MG63 (cell line): ENCODE data around the gene ST8SIA6. TPM values are rescaled to one million over a fixed set of nuclear protein-coding genes. Genes with fewer than 3 reads are reported as not detected.
"Not testable (repeated sequence)": the region's sequence is repeated elsewhere in the genome, so short reads cannot be mapped to it uniquely, and the experiment has no call there.

Experiments used
- DNase-seq: peaks from one replicate; pipeline ENCODE4 v3.0.0-alpha.2; 2020
- H3K27me3 ChIP-seq: fragments of 250-450 bp; sonication (Bioruptor Pico); 2 replicates; pipeline ENCODE4 v1.5.1; 2020; ENCODE audit warnings: mild to moderate bottlenecking, moderate library complexity
- H3K36me3 ChIP-seq: fragments of 250-450 bp; sonication (Bioruptor Pico); 2 replicates; pipeline ENCODE4 v1.5.1; 2020; ENCODE audit warnings: mild to moderate bottlenecking, moderate library complexity
- H3K4me3 ChIP-seq: fragments of 250-450 bp; sonication (Bioruptor Pico); 2 replicates; pipeline ENCODE4 v1.5.1; 2020; ENCODE audit warnings: mild to moderate bottlenecking, moderate library complexity
- H3K9me3 ChIP-seq: fragments of 250-450 bp; sonication (Bioruptor Pico); 2 replicates; pipeline ENCODE4 v1.5.1; 2020; ENCODE audit warnings: mild to moderate bottlenecking, moderate library complexity
- total RNA-seq: library from RNA; depleted of rRNA; stranded (reverse); fragments of >200 nt; shearing (Covaris generic); gene quantifications from 2 replicates; pipeline ENCODE4 v1.2.3, GENCODE V29; 2014; ENCODE audit warnings: low replicate concordance; rRNA removed

ST8SIA6 gene, protein sequence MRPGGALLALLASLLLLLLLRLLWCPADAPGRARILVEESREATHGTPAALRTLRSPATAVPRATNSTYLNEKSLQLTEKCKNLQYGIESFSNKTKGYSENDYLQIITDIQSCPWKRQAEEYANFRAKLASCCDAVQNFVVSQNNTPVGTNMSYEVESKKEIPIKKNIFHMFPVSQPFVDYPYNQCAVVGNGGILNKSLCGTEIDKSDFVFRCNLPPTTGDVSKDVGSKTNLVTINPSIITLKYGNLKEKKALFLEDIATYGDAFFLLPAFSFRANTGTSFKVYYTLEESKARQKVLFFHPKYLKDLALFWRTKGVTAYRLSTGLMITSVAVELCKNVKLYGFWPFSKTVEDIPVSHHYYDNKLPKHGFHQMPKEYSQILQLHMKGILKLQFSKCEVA
- total RNA-seq = not detected in 2 replicates

DNA sequence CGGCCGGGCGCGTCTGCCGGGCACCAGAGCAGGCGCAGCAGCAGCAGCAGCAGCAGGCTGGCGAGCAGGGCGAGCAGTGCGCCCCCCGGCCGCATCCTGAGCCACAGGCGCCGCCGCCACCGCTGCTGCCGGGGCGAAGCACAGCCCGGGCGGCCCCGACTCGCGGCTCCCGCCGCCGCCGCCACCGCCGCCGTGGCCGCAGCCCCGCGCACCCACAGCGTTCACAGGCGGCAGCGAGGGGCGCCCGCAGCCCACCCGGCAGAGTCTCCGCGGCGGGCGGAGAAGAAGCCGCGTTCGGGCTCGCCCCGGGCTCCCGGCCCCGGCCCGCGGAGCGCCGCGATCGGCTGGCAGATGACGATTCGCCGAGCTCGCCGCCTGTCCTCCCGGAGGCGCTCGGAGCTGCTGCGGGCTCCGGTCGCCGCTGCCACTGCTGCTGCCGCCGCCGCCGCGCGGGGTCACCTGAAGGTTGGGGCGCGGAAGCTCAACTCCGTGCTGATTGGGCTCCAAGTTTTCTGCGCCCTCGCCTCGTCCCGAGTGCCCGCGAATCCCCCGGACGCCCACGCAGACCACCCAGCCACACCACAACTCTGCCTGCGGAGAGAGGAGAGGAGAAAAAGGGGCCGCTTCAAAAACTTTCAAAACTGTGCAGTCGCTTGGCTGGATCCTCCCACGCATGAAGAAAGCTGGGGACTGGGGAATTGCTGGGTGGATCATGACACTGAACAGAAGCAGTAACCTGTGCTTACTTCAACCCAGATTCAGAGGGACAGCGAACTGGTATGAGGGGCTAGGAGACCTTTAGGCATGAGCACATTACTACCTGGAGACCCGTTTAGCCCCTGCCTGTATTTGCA is at the start of gene ST8SIA6:
ST8SIA6 (minus strand) TSS at position 435 of the 854 bp plus-strand sequence; CDS start at position 95, 340 bp downstream.
- peak; percentile 44 for DNase-seq
- H3K4me3 ChIP-seq = peak within 1 kb of the TSS; percentile 35
- H3K27me3 ChIP-seq = peaks cover 16% of the 10 kb centered on the region
- no peaks in the 10 kb centered on the region for H3K36me3 ChIP-seq
- peaks cover 9% of the 10 kb centered on the region for H3K9me3 ChIP-seq

DNA sequence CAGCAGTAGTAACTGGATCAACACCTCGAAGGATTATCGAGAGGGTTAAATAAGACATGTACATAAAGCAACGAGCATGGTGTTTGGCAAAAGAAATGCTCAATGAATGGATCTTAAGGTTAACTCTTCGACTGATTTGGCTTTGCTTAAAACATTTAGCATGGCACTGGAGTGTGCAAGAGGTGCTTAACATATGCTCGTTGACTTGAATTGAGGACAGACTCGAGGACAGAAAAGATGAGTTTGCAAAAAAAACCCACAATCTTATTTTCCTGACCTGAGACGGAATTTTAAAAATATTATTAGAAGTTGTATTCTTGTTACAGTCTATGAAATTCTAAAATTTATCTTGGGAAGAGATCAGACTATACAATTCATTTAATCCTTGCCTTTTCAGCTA is 49.4 kb upstream of the ST8SIA6 start:
- Histone ChIP-seq H3K9me3 (no peaks in the 10 kb centered on the region), H3K36me3 (no peaks in the 10 kb centered on the region), H3K27me3 (no peaks in the 10 kb centered on the region), H3K4me3 (no peak overlapping the region)
- no peak for DNase-seq

DNA sequence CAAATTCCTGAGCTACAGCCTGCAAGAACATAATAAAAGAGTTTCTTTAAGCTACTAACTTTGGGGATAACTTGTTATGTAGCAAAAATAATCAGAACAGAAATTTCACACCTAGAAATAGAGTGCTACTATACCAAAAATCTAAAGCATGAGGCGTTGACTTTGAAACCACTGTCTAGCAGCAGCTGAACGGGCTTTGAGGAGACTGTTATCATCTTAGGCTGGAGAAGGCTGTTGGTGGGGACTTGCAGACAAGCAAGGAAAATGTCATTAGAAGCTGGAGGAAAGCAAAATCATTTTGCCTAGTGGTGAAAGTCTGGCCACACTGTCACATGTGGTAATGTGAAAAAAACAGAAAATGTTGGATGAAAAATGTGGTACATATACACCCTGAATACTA is 48.4 kb upstream of the ST8SIA6 start:
- H3K36me3 ChIP-seq = no peaks in the 10 kb centered on the region
- no peaks in the 10 kb centered on the region for H3K9me3 ChIP-seq
- H3K27me3 ChIP-seq = no peaks in the 10 kb centered on the region
- no peak for DNase-seq
- H3K4me3 ChIP-seq = no peak overlapping the region

DNA sequence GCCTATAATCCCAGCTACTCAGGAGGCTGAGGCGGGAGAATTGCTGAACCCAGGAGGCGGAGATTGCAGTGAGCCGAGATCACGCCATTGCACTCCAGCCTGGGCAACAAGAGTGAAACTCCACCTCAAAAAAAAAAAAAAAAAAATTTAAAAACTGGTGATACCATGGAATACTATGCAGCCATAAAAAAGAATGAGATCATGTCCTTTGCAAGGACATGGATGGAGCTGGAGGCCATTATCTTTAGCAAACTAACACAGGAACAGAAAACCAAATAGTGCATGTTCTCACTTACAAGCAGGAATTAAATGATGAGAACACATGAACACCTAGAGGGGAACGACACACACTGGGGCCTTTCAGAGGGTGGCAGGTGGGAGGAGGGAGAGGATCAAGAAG is 44.6 kb upstream of the ST8SIA6 start:
- not testable (repeated sequence) for DNase-seq, H3K27me3 ChIP-seq, H3K9me3 ChIP-seq

DNA sequence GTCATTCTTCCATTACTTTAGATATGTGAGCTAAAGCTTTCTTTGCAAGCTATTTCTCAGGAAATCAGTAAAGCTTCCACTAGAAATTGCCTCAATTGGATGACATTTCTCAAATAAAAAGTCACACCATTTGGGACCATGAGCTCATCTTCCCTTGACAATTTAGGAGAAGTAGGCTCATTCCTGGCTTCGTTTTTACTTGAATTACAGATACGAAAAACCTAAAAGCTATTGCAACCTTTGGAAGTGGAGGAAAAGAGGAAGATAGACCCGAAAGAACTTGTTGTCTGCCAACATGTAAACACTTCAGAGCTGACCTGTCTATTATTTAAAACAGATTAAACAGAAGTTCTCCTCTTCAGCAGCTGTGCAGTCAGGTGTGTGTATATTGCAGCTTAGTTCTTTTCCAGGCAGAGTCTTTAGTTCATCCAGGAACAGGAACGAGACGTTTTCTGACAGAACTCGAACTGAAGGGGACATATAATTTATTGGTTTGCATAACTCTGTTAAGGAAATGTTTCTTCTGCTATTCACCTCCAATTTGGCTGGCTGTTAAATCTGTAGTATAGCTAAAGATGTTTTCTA is 43.1 kb upstream of the ST8SIA6 start:
- H3K27me3 ChIP-seq = no peaks in the 10 kb centered on the region

More for the DNA sequence above, 44.6 kb upstream of the ST8SIA6 start:
- H3K36me3 ChIP-seq, H3K4me3 ChIP-seq: not testable (repeated sequence)

DNA sequence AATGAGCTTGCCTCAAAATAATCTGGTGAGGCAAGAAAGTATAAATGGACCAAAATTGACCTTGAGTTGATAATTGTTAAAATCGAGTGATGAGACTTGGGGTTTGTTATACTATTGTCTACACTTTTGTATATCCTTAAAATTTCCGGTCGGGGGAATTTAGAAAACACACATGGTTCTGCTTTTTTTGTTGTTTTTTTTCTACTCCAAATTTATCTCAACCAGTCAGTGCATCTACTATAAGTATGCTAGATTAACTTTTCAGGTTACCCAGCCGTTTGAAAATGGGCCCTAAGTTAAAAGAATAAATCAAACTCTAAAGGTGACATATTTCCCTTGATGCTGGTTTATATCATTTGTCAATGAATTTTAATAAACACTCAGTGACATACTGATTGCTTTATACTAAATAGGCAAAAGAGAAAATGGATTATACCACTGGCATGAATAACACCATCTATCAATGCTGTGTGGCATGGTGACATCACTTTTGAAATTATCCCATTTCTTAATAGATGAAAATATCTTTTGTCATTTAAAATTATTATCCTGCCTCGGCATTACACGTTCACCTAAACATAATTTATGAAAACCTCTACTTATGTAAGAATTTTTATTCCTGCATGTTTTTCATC is 40.3 kb upstream of the ST8SIA6 start:
- H3K9me3 ChIP-seq = no peaks in the 10 kb centered on the region
- no peak overlapping the region for H3K4me3 ChIP-seq
- DNase-seq = no peak
- H3K27me3 ChIP-seq = no peaks in the 10 kb centered on the region
- no peaks in the 10 kb centered on the region for H3K36me3 ChIP-seq

More for the DNA sequence above, 43.1 kb upstream of the ST8SIA6 start:
- H3K36me3 ChIP-seq = no peaks in the 10 kb centered on the region
- DNase-seq = no peak
- no peaks in the 10 kb centered on the region for H3K9me3 ChIP-seq
- H3K4me3 ChIP-seq = no peak overlapping the region

DNA sequence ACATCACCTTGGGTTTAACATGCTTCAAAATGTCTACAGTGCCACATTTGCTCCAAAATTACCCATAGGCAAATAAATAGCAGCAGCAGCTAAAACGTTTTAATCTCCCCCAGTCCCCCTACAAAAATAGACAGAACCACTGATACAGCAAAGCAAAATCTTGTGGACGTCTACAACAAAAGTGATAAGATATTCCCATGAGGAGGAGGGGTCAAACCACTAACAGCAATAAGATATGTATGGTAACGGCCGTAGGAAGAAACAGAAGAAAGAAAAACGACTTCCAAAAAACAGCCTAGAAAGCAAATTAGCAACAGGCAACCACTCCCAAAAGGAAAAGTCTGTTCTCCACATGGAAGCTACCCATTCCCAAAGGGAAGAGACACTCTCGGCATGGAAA is 34.5 kb upstream of the ST8SIA6 start:
- DNase-seq = no peak
- Histone ChIP-seq H3K36me3 (no peaks in the 10 kb centered on the region), H3K9me3 (no peaks in the 10 kb centered on the region)

DNA sequence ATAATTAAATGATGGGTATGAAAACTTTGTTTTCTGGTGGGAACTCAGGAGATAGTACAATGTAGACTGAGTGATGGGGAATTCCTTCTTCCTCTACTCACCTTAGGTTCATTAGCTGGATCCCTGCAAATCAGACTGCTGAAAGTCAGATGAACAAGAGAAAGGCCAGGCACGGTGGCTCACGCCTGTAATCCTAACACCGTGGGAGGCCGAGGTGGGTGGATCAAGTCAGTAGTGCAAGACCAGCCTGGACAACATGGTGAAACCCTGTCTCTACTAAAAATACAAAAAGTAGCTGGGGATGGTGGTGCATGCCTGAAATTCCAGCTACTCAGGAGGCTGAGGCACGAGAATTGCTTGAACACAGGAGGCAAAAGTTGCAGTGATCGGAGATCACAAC is 28.7 kb upstream of the ST8SIA6 start:
- DNase-seq = no peak
- Histone ChIP-seq H3K36me3 (no peaks in the 10 kb centered on the region), H3K4me3 (no peak overlapping the region)

More for the DNA sequence above, 34.5 kb upstream of the ST8SIA6 start:
- H3K27me3 ChIP-seq = no peaks in the 10 kb centered on the region
- H3K4me3 ChIP-seq = no peak overlapping the region

DNA sequence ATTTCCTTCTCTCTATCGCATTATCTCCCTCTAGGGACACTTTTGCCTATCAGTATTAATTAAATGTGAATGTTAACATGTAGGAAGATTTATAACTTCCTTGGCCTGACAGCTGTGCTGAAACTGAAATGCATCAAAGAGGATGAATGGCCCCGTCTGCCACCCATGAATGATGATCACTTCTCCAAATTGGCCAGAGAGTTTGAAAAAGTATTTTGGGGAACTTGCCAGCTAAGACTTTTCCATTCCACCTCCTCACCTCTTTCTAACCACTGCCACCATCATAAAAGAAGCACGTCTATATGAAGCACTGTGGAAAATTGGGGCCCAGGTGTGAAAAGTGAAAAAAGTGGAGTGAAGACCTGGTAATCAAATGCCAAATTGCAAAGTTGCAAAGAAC is 25.4 kb upstream of the ST8SIA6 start:
- Histone ChIP-seq H3K9me3 (no peaks in the 10 kb centered on the region), H3K27me3 (no peaks in the 10 kb centered on the region), H3K36me3 (no peaks in the 10 kb centered on the region), H3K4me3 (no peak overlapping the region)
- DNase-seq = no peak

More for the DNA sequence above, 28.7 kb upstream of the ST8SIA6 start:
- no peaks in the 10 kb centered on the region for H3K9me3 ChIP-seq
- H3K27me3 ChIP-seq = no peaks in the 10 kb centered on the region

DNA sequence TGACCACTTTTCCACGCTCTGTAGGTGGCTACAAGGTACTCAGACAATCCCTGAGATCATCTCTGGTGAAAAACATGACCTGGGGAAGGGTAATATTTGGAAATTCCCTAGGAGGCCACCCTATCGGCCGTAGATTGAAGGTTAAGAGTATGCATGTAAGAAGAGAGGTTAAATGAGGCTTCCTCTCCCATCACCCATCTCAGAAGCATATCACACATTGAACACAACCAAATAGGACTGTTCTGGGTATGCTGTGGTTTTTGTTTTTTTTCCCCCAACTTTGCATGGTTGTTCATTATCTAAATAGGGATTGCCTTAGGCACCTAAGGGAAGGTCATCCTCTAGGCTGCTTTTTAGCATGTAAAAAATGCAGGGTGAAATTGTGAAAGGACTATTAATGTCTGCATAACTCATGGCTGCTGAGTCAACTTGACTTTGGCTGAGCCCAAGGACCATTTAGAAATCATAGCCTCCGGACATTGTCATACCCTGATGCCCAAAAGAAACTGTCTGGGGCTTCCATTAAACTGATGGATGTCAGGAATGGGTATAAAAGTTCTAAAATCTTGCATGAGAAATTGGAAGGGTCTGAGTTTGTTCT is 24.7 kb upstream of the ST8SIA6 start:
- DNase-seq = no peak
- Histone ChIP-seq H3K36me3 (no peaks in the 10 kb centered on the region), H3K9me3 (no peaks in the 10 kb centered on the region), H3K4me3 (no peak overlapping the region), H3K27me3 (no peaks in the 10 kb centered on the region)

DNA sequence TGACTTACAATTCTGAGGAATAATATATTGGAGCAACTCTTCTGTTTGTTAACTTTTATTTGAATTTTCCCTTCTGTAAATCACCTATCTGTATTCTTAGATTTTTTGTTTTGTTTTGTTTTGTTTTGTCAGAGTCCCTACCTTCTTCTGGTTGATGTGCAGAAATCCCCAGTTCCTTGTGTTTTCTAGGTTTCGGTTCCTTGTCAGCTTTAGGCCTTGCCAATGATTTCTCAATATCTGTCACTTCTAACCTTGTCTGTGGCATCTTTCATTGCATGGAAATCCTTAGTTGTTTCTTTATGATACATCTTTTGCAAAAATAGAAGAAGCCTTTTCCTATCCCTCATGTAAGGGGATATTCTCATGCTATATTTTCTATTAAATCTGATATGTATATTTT is 21.7 kb upstream of the ST8SIA6 start:
- no peaks in the 10 kb centered on the region for H3K27me3 ChIP-seq

DNA sequence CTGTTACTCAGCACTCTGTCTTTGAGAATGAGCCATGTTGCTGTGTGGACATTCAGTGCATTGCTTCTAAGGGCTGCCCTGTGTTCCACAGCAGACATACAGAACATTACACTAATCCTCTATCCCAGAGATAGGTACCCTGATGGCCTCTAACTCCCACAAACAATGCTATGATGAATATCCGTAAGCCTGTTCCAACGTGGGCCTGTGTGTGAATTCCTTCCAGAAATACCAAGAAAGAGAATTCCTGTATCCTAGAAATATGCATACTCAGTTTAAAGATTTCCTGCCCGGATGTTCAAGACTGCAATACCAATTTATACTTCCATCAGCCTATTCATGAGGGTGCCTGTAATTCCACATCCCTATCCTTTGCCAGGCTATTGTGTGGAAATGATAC is 21.3 kb upstream of the ST8SIA6 start:
- H3K4me3 ChIP-seq = no peak overlapping the region
- no peaks in the 10 kb centered on the region for H3K27me3 ChIP-seq
- no peak for DNase-seq
- no peaks in the 10 kb centered on the region for H3K36me3 ChIP-seq
- no peaks in the 10 kb centered on the region for H3K9me3 ChIP-seq

More for the DNA sequence above, 21.7 kb upstream of the ST8SIA6 start:
- no peak for DNase-seq
- no peak overlapping the region for H3K4me3 ChIP-seq
- no peaks in the 10 kb centered on the region for H3K36me3 ChIP-seq
- no peaks in the 10 kb centered on the region for H3K9me3 ChIP-seq

DNA sequence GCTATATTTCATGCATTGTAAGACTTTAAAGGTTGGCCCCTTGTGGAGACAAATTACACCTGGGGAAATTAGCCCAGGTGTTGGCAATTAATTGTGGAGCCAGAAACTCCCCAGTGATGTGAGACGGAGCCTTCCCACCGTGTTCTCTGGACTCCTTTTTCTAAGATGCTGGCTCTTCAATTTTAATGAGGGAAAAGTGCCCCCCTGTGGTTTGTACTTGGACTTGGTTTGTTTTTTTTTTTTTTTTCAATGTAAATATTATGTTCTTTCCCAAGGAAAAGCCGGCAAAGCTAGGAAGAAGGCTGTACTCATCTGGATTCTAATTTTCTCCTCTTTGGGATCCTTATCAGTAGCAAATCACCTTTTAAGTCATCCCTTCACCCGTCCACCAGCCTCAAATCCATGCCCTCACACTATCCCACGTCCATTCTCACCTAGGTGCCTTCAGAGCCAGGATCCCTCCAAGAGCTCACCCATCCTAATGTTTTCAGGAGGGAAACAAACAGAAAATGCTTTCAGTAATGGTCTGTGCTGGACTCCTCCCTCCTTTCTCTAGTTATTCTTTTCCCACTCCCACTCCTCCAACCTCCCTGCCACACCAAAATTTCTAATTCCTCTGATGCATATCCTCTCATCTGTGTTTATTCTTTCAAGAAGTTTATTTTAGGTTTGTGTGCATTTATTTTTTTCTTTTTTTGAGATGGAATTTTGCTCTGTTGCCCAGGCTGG is 20.4 kb upstream of the ST8SIA6 start:
- Histone ChIP-seq H3K9me3 (no peaks in the 10 kb centered on the region), H3K4me3 (no peak overlapping the region), H3K27me3 (no peaks in the 10 kb centered on the region), H3K36me3 (no peaks in the 10 kb centered on the region)
- DNase-seq = no peak

DNA sequence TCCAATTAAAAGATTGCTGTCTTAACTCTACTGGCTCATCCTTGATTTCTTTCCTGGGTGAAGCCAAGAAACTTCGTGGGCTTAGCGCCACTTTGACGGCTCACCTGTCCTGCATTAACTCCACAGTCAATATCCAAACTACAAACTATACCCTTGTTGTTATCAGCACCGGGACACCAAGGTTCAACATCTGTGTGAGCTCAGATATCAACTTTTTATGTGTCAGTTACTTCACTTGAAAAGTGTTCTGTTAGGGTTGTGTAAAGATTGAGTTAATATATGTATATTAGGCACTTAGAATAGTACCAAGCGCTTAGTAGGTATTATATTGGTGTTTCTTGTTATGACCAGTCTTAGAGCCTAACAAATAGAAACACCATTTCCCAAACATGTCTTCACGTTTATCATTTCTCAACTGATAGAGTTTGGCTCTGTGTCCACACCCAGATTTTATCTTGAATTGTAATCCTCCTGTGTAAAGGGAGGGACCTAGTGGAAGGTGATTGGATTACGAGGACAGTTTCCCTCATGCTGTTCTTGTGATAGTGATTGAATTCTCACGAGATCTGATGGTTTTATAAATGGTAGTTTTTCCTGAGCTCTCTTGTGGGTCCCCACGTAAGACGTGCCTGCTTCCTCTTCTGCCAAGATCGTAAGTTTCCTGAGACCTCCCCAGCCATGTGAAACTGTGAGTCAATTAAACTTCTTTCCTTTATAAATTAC is 19.0 kb upstream of the ST8SIA6 start:
- H3K9me3 ChIP-seq = no peaks in the 10 kb centered on the region
- DNase-seq = no peak
- no peak overlapping the region for H3K4me3 ChIP-seq
- H3K27me3 ChIP-seq = no peaks in the 10 kb centered on the region
- no peaks in the 10 kb centered on the region for H3K36me3 ChIP-seq

DNA sequence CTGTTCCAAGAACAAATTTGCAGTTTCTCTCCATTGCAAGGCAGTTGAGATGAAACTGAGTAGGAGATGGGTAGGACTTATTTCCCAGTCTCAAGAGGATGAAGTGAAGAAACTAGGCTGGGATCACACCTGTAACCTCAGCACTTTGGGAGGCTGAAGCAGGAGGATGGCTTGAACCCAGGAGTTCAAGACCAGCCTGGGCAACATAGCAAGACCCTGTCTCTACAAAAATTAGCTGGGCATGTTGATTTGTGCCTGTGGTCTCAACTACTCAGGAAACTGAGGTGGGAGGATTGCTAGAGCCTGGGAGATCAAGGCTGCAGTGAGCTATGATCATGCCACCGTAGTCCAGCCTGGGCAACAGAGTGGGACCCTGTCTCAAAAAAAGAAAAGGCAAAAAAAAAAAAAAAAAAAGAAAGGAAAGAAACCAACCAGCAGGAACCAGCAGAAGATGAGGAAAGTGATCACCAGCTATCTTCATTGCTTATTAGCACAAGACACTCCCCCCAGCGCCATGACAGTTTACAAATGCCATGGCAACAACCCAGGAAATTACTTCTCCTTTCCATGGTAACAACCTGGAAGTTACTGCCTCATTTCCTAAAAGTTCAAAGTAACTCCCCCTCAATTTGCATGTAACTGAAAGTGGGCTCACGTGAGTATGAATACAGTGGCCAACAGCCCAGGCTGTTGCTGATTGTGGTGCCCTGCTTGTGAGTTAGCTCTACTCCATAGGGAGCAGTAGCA is 18.3 kb upstream of the ST8SIA6 start:
- Histone ChIP-seq H3K27me3 (no peaks in the 10 kb centered on the region), H3K4me3 (no peak overlapping the region), H3K9me3 (no peaks in the 10 kb centered on the region), H3K36me3 (no peaks in the 10 kb centered on the region)
- DNase-seq = no peak
